Endothelial cell of umbilical vein (primary cell): Measurements from ENCODE around the gene TRIM23. TPM values are rescaled to one million over a fixed set of nuclear protein-coding genes. Genes with fewer than 3 reads are reported as not detected.
"Not testable (repeated sequence)": the region's sequence is repeated elsewhere in the genome, so short reads cannot be mapped to it uniquely, and the experiment has no call there.

Experiments
- BruUV-seq: library from RNA; stranded (reverse); fragments of 400-500 nt; replicated peaks from 2 replicates; lab custom pipeline; 2021; lab: Mats Ljungman, UMichigan
- CTCF ChIA-PET: fragments of 300-600, 350-600 bp; sonication (Branson Sonifier 250); formaldehyde crosslinking; loops from one replicate; lab custom pipeline; 2021; ENCODE audit warnings: antibody characterized with exemption, inconsistent platforms; lab: Charles Lee
- POLR2A ChIA-PET: fragments of 300-600, 350-600 bp; sonication (Branson Sonifier 250); formaldehyde crosslinking; loops from one replicate; lab custom pipeline; 2021; ENCODE audit warnings: antibody characterized with exemption, inconsistent platforms; lab: Charles Lee
- DNase-seq: peaks from one replicate; pipeline ENCODE4 v3.0.0-alpha.2; 2011; ENCODE audit warnings: low read depth, low spot score
- FAIRE-seq: peaks from 2 replicates; lab custom pipeline; 2011; peaks lifted over from hg19 to GRCh38; lab: Jason Lieb, UNC
- H2AFZ ChIP-seq: 2 replicates; pipeline ENCODE4 v1.6.0; 2012; ENCODE audit warnings: low read depth, low read length, control low read depth, inconsistent platforms
- H3K27ac ChIP-seq: 2 replicates; pipeline ENCODE4 v1.5.1; 2011; ENCODE audit warnings: low read depth, mild to moderate bottlenecking, control low read depth, low read length, moderate library complexity; ENCODE audit not compliant: insufficient read depth
- H3K27me3 ChIP-seq, 2 experiments: 2 replicates each; pipeline versions ENCODE4 v1.6.0 to v1.6.1; 2011; ENCODE audit warnings: low read length in 2 of 2, mixed read lengths in 1 of 2; ENCODE audit not compliant: control insufficient read depth in 2 of 2, insufficient read depth in 2 of 2
- H3K36me3 ChIP-seq, 2 experiments: 2 replicates in 1 of 2; 3 replicates in 1 of 2; pipeline ENCODE4 v1.5.1; 2011; ENCODE audit warnings: low read length in 2 of 2, mild to moderate bottlenecking in 1 of 2, moderate library complexity in 1 of 2; ENCODE audit not compliant: control insufficient read depth in 2 of 2, insufficient read depth in 2 of 2; ENCODE audit errors: extremely low read depth in 1 of 2
- H3K4me1 ChIP-seq: 3 replicates; pipeline ENCODE4 v1.5.1; 2011; ENCODE audit warnings: mild to moderate bottlenecking, low read length; ENCODE audit not compliant: control insufficient read depth, insufficient read depth; ENCODE audit errors: extremely low read depth
- H3K4me2 ChIP-seq: 2 replicates; pipeline ENCODE4 v1.6.1; 2011; ENCODE audit warnings: low read length, control low read depth, mixed read lengths; ENCODE audit not compliant: insufficient read depth
- H3K4me3 ChIP-seq, 3 experiments: fragments of 200-600 bp in 1 of 3; sonication (generic), shearing (Covaris generic) in 1 of 3; replicated peaks in 1 of 3; 2 replicates each; pipeline ENCODE4 v1.5.1; 2011 to 2016; ENCODE audit warnings: control low read depth in 3 of 3, low read length in 3 of 3, mild to moderate bottlenecking in 2 of 3, inconsistent platforms in 1 of 3, low read depth in 1 of 3, moderate library complexity in 1 of 3; ENCODE audit not compliant: insufficient read depth in 1 of 3
- H3K79me2 ChIP-seq: 2 replicates; pipeline ENCODE4 v1.6.0; 2012; ENCODE audit warnings: low read length, inconsistent platforms; ENCODE audit not compliant: control insufficient read depth, insufficient read depth
- H3K9ac ChIP-seq: replicated peaks from 2 replicates; pipeline ENCODE3; 2011; ENCODE audit warnings: low read length, control low read depth; ENCODE audit not compliant: insufficient read depth; ENCODE audit errors: extremely low read depth
- H3K9me1 ChIP-seq: replicated peaks from 3 replicates; pipeline ENCODE4 v1.6.0; 2011; ENCODE audit warnings: mild to moderate bottlenecking, low read length; ENCODE audit not compliant: control insufficient read depth, insufficient read depth; ENCODE audit errors: extremely low read depth
- H3K9me3 ChIP-seq: replicated peaks from 2 replicates; pipeline ENCODE4 v1.5.1; 2012; ENCODE audit warnings: low read length, inconsistent platforms; ENCODE audit not compliant: control insufficient read depth, insufficient read depth
- H4K20me1 ChIP-seq: replicated peaks from 2 replicates; pipeline ENCODE3; 2011; ENCODE audit warnings: mild to moderate bottlenecking, low read length; ENCODE audit not compliant: control insufficient read depth, insufficient read depth; ENCODE audit errors: extremely low read depth
- EZH2 ChIP-seq: IDR thresholded peaks from 2 replicates; pipeline ENCODE4 v1.6.1; 2012; ENCODE audit warnings: borderline replicate concordance, low read depth, mild to moderate bottlenecking, moderate library complexity, low read length, inconsistent platforms; ENCODE audit not compliant: severe bottlenecking
- FOS ChIP-seq: IDR thresholded peaks from 2 replicates; pipeline ENCODE4 v1.6.1; 2011; ENCODE audit warnings: mild to moderate bottlenecking, low read length, moderate library complexity, borderline replicate concordance; ENCODE audit not compliant: insufficient read depth
- GATA2 ChIP-seq: IDR thresholded peaks from 2 replicates; pipeline ENCODE4 v1.7.0; 2011; ENCODE audit warnings: low read depth, mild to moderate bottlenecking, moderate library complexity, mixed read lengths, low read length; ENCODE audit not compliant: insufficient read length, insufficient read depth
- JUN ChIP-seq: IDR thresholded peaks from 2 replicates; pipeline ENCODE4 v1.6.1; 2011; ENCODE audit warnings: borderline replicate concordance, low read depth; ENCODE audit not compliant: insufficient read length, insufficient read depth
- MYC ChIP-seq: IDR thresholded peaks from one replicate; pipeline ENCODE4 v1.6.1; 2011; ENCODE audit warnings: mild to moderate bottlenecking, low read depth, low read length
- POLR2A ChIP-seq: IDR thresholded peaks from 2 replicates; pipeline ENCODE4 v1.6.1; 2012; ENCODE audit warnings: low read depth, mild to moderate bottlenecking, control low read depth, low read length
- POLR2AphosphoS5 ChIP-seq: IDR thresholded peaks from 2 replicates; pipeline ENCODE4 v1.6.1; 2012; ENCODE audit warnings: low read depth, mild to moderate bottlenecking, control low read depth, low read length, moderate library complexity; ENCODE audit not compliant: insufficient read depth
- dilution Hi-C: fragments of 300-500 bp; cut with MboI; formaldehyde crosslinking; loops from one replicate; pipeline ENCODE4 v1.15.0; 2019; ENCODE audit warnings: low sequenced_read_pairs; ENCODE audit not compliant: extremely low pct_ligation_motif_present
- intact Hi-C: fragments of 100-400 bp; cut with micrococcal nuclease; formaldehyde crosslinking; loops from one replicate; pipeline ENCODE4 v1.10.0; 2022
- polyA plus RNA-seq, 4 experiments: library from polyadenylated mRNA; depleted of rRNA in 3 of 4; stranded (reverse) in 3 of 4; unstranded in 1 of 4; fragments of >200 nt; gene quantifications; 2 replicates each; pipeline versions ENCODE4 v1.2.1 to v1.2.3, GENCODE V29; 2011 to 2012; ENCODE audit warnings: missing spikeins in 1 of 4
- total RNA-seq: library from RNA; stranded (reverse); gene quantifications from 2 replicates; pipeline ENCODE4 v1.2.3, GENCODE V29; 2021
- TF ChIP-seq, protein P1 (sequence below): IDR thresholded peaks from 2 replicates; pipeline ENCODE4 v1.6.1; 2011; ENCODE audit not compliant: insufficient read depth, insufficient read length
- TF ChIP-seq, protein P2 (sequence below), 2 donors: IDR thresholded peaks; 1 replicate in 1 of 2; 2 replicates in 1 of 2; pipeline ENCODE4 v1.5.1; 2011; ENCODE audit warnings: low read length in 2 of 2, mild to moderate bottlenecking in 2 of 2, moderate library complexity in 2 of 2, control low read depth in 1 of 2, inconsistent platforms in 1 of 2, low read depth in 1 of 2; ENCODE audit not compliant: insufficient read depth in 1 of 2; ENCODE audit errors: extremely low read depth in 1 of 2

TRIM23 gene
- total and polyA plus RNA-seq, 2 donors (not counting 3 experiments of a cell fraction or from before 2014, with no cell fraction given) = 2.2 to 10.6 TPM

DNA sequence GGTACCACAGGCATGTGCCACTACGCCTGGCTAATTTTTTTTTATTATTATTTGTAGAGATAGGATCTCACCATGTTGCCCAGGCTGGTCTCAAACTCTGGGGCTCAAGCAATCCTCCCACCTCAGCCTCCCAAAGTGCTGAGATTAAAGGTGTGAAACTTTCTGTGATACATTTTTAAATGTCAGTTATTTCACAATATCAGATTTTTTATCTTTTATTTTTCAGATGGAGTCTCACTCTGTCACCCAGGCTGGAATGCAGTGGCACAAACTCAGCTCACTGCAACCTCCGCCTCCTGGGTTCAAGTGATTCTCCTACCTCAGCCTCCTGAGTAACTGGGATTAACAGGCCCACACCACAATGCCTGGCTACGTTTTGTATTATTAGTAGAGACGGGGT is 2.2 kb downstream of the TRIM23 start:
- DNase-seq, H3K9me3 ChIP-seq, H2AFZ ChIP-seq, POLR2A ChIA-PET, BruUV-seq, H3K9ac ChIP-seq, H3K4me2 ChIP-seq, dilution Hi-C loops, H4K20me1 ChIP-seq, H3K4me3 ChIP-seq, CTCF ChIA-PET, H3K27ac ChIP-seq, H3K36me3 ChIP-seq, FAIRE-seq, H3K9me1 ChIP-seq, H3K27me3 ChIP-seq: not testable (repeated sequence)
- intact Hi-C loops = loop anchor here (10.0 kb wide), 2 partner anchors 303 to 523 kb away; partner anchors contain the start of genes ERBIN and SREK1
- Histone ChIP-seq H3K4me1 (peaks cover 19% of the 10 kb centered on the region), H3K79me2 (peaks cover 47% of the 10 kb centered on the region)

DNA sequence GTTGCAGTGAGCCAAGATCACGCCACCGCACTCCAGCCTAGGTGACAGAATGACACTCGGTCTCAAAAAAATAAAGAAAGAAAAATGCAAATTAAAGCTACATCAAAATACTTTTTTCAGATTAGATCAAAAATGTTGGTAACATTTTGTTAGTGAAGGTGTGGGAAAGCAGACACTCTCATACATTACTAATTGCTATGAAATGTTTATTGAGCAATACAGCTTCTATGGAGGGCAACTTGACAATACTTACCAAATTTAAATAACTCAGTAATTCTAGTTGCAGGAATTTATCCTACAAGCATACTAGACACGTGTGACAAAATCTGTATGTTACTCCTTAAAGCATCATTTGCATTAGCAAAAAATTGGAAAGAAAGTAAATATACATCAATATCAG is 4.1 kb downstream of the TRIM23 start:
- Histone ChIP-seq H3K4me2 (no peak overlapping the region), H3K4me3 (no peak overlapping the region), H3K4me1 (peaks cover 11% of the 10 kb centered on the region), H3K9me3 (no peaks in the 10 kb centered on the region), H4K20me1 (no peaks in the 10 kb centered on the region), H3K27ac (no peak overlapping the region), H2AFZ (no peak overlapping the region), H3K9ac (no peak overlapping the region), H3K79me2 (peaks cover 31% of the 10 kb centered on the region), H3K27me3 (no peaks in the 10 kb centered on the region), H3K9me1 (no peaks in the 10 kb centered on the region), H3K36me3 (no peaks in the 10 kb centered on the region)
- CTCF ChIA-PET = no interaction called here
- FAIRE-seq = no peak
- no TSS peak for BruUV-seq
- dilution Hi-C loops (no loop called here), intact Hi-C loops (loop anchor here (10.0 kb wide), 2 partner anchors 305 to 525 kb away; partner anchors contain the start of genes ERBIN and SREK1)
- POLR2A ChIA-PET = no interaction called here
- TF ChIP-seq, protein P1, sequence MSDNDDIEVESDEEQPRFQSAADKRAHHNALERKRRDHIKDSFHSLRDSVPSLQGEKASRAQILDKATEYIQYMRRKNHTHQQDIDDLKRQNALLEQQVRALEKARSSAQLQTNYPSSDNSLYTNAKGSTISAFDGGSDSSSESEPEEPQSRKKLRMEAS = no peak
- TF ChIP-seq POLR2A = no peak
- no peak for TF ChIP-seq MYC
- TF ChIP-seq EZH2 = no peak
- TF ChIP-seq, protein P2, sequence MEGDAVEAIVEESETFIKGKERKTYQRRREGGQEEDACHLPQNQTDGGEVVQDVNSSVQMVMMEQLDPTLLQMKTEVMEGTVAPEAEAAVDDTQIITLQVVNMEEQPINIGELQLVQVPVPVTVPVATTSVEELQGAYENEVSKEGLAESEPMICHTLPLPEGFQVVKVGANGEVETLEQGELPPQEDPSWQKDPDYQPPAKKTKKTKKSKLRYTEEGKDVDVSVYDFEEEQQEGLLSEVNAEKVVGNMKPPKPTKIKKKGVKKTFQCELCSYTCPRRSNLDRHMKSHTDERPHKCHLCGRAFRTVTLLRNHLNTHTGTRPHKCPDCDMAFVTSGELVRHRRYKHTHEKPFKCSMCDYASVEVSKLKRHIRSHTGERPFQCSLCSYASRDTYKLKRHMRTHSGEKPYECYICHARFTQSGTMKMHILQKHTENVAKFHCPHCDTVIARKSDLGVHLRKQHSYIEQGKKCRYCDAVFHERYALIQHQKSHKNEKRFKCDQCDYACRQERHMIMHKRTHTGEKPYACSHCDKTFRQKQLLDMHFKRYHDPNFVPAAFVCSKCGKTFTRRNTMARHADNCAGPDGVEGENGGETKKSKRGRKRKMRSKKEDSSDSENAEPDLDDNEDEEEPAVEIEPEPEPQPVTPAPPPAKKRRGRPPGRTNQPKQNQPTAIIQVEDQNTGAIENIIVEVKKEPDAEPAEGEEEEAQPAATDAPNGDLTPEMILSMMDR (IDR thresholded peaks at IDR 0.05; ENCODE audit: extremely low read depth in 1 of 2, insufficient read depth in 1 of 2, low read depth in 1 of 2, low read length in 2 of 2) = no peak
- TF ChIP-seq FOS = no peak
- TF ChIP-seq GATA2 = no peak
- TF ChIP-seq POLR2AphosphoS5 = no peak
- no peak for TF ChIP-seq JUN
- DNase-seq = no peak
